DMS153 treated with DMSO at 0.1 percent for 48 hours (cell line): ENCODE results near the gene SEMA6D.

ENCODE experiments used
- DNase-seq: peaks from one replicate; lab custom pipeline; 2025; ENCODE audit not compliant: unreplicated experiment; lab: John Stamatoyannopoulos, UW

SEMA6D gene

GRCh38 chr15:47780971-47781370, 63.7 kb downstream of the SEMA6D start:
- DNase-seq = no peak

GRCh38 chr15:47781527-47781926, 64.2 kb downstream of the SEMA6D start:
- no peak for DNase-seq

GRCh38 chr15:47784820-47785219, 67.5 kb downstream of the SEMA6D start:
- DNase-seq = no peak

- DNase-seq = no peak
These were observed 69.1 kb downstream of the SEMA6D start for GRCh38 chr15:47786371-47786770.

- DNase-seq = no peak
These were observed 70.6 kb downstream of the SEMA6D start for GRCh38 chr15:47787875-47788274.

- no peak for DNase-seq
These were observed 71.4 kb downstream of the SEMA6D start for GRCh38 chr15:47788685-47789084.

GRCh38 chr15:47791161-47791560, 73.9 kb downstream of the SEMA6D start:
- DNase-seq = no peak

GRCh38 chr15:47792231-47792630, 74.9 kb downstream of the SEMA6D start:
- no peak for DNase-seq

- DNase-seq = no peak
These were observed 77.1 kb downstream of the SEMA6D start for GRCh38 chr15:47794252-47794914.

GRCh38 chr15:47795864-47796263, 78.6 kb downstream of the SEMA6D start:
- no peak for DNase-seq

- DNase-seq = no peak
These were observed 79.0 kb downstream of the SEMA6D start for GRCh38 chr15:47796339-47796738.

- no peak for DNase-seq
These were observed 79.5 kb downstream of the SEMA6D start for GRCh38 chr15:47796830-47797229.

- DNase-seq = peak; percentile 58
These were observed 84.2 kb downstream of the SEMA6D start for GRCh38 chr15:47801522-47801921.

- no peak for DNase-seq
These were observed 84.9 kb downstream of the SEMA6D start for GRCh38 chr15:47802216-47802615.

GRCh38 chr15:47803767-47804166, 86.5 kb downstream of the SEMA6D start:
- no peak for DNase-seq

GRCh38 chr15:47804733-47805132, 87.4 kb downstream of the SEMA6D start:
- no peak for DNase-seq

- DNase-seq = no peak
These were observed 88.7 kb downstream of the SEMA6D start for GRCh38 chr15:47806008-47806407.

GRCh38 chr15:47811172-47811571, 93.9 kb downstream of the SEMA6D start:
- no peak for DNase-seq

- DNase-seq = no peak
These were observed 95.2 kb downstream of the SEMA6D start for GRCh38 chr15:47812470-47812999.

- no peak for DNase-seq
These were observed 96.6 kb downstream of the SEMA6D start for GRCh38 chr15:47813748-47814384.

- DNase-seq = no peak
These were observed 97.3 kb downstream of the SEMA6D start for GRCh38 chr15:47814620-47815019.

- DNase-seq = no peak
These were observed 100.8 kb downstream of the SEMA6D start for GRCh38 chr15:47817969-47818548.
